MM.1S (cell line): ENCODE measurements around the gene CEP350.

Experiments
- DNase-seq: peaks from one replicate; pipeline ENCODE4 v3.0.0-alpha.2; 2015
- H2AFZ ChIP-seq: fragments of 300-600 bp; sonication (generic); 2 replicates; pipeline ENCODE4 v1.6.0; 2016; ENCODE audit warnings: antibody characterized with exemption, low read length
- H3F3A ChIP-seq: fragments of 300-600 bp; sonication (generic); 2 replicates; pipeline ENCODE4 v1.6.1; 2016; ENCODE audit warnings: mild to moderate bottlenecking, antibody characterized with exemption, low read length, moderate library complexity, mixed read lengths; ENCODE audit not compliant: insufficient read depth
- H3K27ac ChIP-seq: fragments of 300-600 bp; sonication (generic); 2 replicates; pipeline ENCODE4 v1.5.1; 2016; ENCODE audit warnings: mild to moderate bottlenecking, low read length
- H3K27me3 ChIP-seq: fragments of 300-600 bp; sonication (generic); replicated peaks from 2 replicates; pipeline ENCODE4 v1.6.0; 2016; ENCODE audit warnings: low read length; ENCODE audit not compliant: insufficient read depth
- H3K36me3 ChIP-seq: fragments of 300-600 bp; sonication (generic); replicated peaks from 2 replicates; pipeline ENCODE4 v1.6.1; 2016; ENCODE audit warnings: mild to moderate bottlenecking, low read length, mixed read lengths; ENCODE audit not compliant: insufficient read depth
- H3K4me1 ChIP-seq: fragments of 300-600 bp; sonication (generic); 2 replicates; pipeline ENCODE4 v1.6.1; 2016; ENCODE audit warnings: low read length, mixed read lengths
- H3K4me2 ChIP-seq: fragments of 300-600 bp; sonication (generic); 2 replicates; pipeline ENCODE4 v1.6.0; 2016; ENCODE audit warnings: low read depth, low read length
- H3K4me3 ChIP-seq: fragments of 300-600 bp; sonication (generic); 2 replicates; pipeline ENCODE4 v1.5.1; 2016; ENCODE audit warnings: low read length, mixed read lengths
- H3K79me2 ChIP-seq: fragments of 300-600 bp; sonication (generic); 2 replicates; pipeline ENCODE4 v1.6.1; 2016; ENCODE audit warnings: mixed run types, low read length, mixed read lengths
- H3K9ac ChIP-seq: fragments of 300-600 bp; sonication (generic); 2 replicates; pipeline ENCODE4 v1.6.1; 2016; ENCODE audit warnings: low read length, mixed read lengths
- H3K9me2 ChIP-seq: fragments of 300-600 bp; sonication (generic); replicated peaks from 2 replicates; pipeline ENCODE4 v1.6.1; 2016; ENCODE audit warnings: mild to moderate bottlenecking, low read length, mixed read lengths; ENCODE audit not compliant: insufficient read depth
- H3K9me3 ChIP-seq: fragments of 300-600 bp; sonication (generic); replicated peaks from 2 replicates; pipeline ENCODE4 v1.6.1; 2016; ENCODE audit warnings: mild to moderate bottlenecking, low read length, mixed read lengths; ENCODE audit not compliant: insufficient read depth
- H4K20me1 ChIP-seq: fragments of 300-600 bp; sonication (generic); 2 replicates; pipeline ENCODE4 v1.6.1; 2016; ENCODE audit warnings: mild to moderate bottlenecking, low read length, moderate library complexity, mixed read lengths; ENCODE audit not compliant: insufficient read depth
- CTCF ChIP-seq: fragments of 300-600 bp; sonication (generic); IDR thresholded peaks from 2 replicates; pipeline ENCODE4 v1.5.1; 2016; ENCODE audit warnings: antibody characterized with exemption, low read length, mixed read lengths
- EZH2 ChIP-seq: fragments of 300-600 bp; sonication (generic); optimal IDR thresholded peaks from 2 replicates; pipeline ENCODE3; 2017; ENCODE audit warnings: low read depth, mild to moderate bottlenecking, antibody characterized with exemption, low read length, mixed read lengths
- EZH2phosphoT487 ChIP-seq: fragments of 300-600 bp; sonication (generic); IDR thresholded peaks from 2 replicates; pipeline ENCODE4 v1.6.1; 2018; ENCODE audit warnings: antibody characterized with exemption, low read length

The CEP350 gene

GRCh38 chr1:179954493-179955286 is at the start of gene CEP350:
Gene CEP350 (plus strand): TSS chr1:179954810. CDS start chr1:179986182, 31,372 bp downstream.
- H2AFZ ChIP-seq: peak within 1 kb of the TSS; percentile 96
- peaks cover 51% of the 10 kb centered on the region for H3K79me2 ChIP-seq
- peak; percentile 100 for DNase-seq
- H3K9ac ChIP-seq: peak within 1 kb of the TSS; percentile 83
- no peaks in the 10 kb centered on the region for H3K36me3 ChIP-seq
- H3K27ac ChIP-seq: peak within 1 kb of the TSS; percentile 74
- H3K9me3 ChIP-seq: no peaks in the 10 kb centered on the region
- H4K20me1 ChIP-seq: 0 out of 2 replicates have a peak, but pooled peaks cover 7% of the 10 kb centered on the region
- H3K4me1 ChIP-seq: peaks cover 14% of the 10 kb centered on the region
- peaks cover 11% of the 10 kb centered on the region for H3F3A ChIP-seq
- TF ChIP-seq EZH2 (no peak), CTCF (no peak), EZH2phosphoT487 (no peak)
- H3K9me2 ChIP-seq: no peaks in the 10 kb centered on the region
- H3K27me3 ChIP-seq: no peaks in the 10 kb centered on the region
- H3K4me3 ChIP-seq: peak within 1 kb of the TSS; percentile 85
- peak within 1 kb of the TSS; percentile 82 for H3K4me2 ChIP-seq

- no peaks in the 10 kb centered on the region for H3K4me1 ChIP-seq
- TF ChIP-seq EZH2 (no peak), EZH2phosphoT487 (no peak), CTCF (no peak)
Observed at GRCh38 chr1:179910934-179911333, 43.7 kb upstream of the CEP350 start.

GRCh38 chr1:179911812-179912211 is 42.8 kb upstream of the CEP350 start:
- H3K79me2 ChIP-seq: no peaks in the 10 kb centered on the region
- H3K9me3 ChIP-seq: no peaks in the 10 kb centered on the region
- no peak for DNase-seq
- H3K27ac ChIP-seq: no peak overlapping the region
- H3K27me3 ChIP-seq: no peaks in the 10 kb centered on the region
- peaks cover 14% of the 10 kb centered on the region; the same call in 1 of the 2 replicates for H3K36me3 ChIP-seq
- H3K9ac ChIP-seq: no peak overlapping the region
- no peaks in the 10 kb centered on the region for H3F3A ChIP-seq
- TF ChIP-seq EZH2phosphoT487: no peak
- no peak for TF ChIP-seq CTCF
- no peak for TF ChIP-seq EZH2
- no peak overlapping the region for H3K4me2 ChIP-seq
- H3K9me2 ChIP-seq: no peaks in the 10 kb centered on the region
- no peaks in the 10 kb centered on the region for H4K20me1 ChIP-seq
- H2AFZ ChIP-seq: no peak overlapping the region
- H3K4me3 ChIP-seq: no peak overlapping the region
- H3K4me1 ChIP-seq: no peaks in the 10 kb centered on the region

More at GRCh38 chr1:179910934-179911333, 43.7 kb upstream of the CEP350 start:
- H3K27me3 ChIP-seq: no peaks in the 10 kb centered on the region
- no peak overlapping the region for H3K4me2 ChIP-seq
- H3K36me3 ChIP-seq: peaks cover 14% of the 10 kb centered on the region; the same call in 1 of the 2 replicates
- H3K27ac ChIP-seq: no peak overlapping the region
- H3F3A ChIP-seq: no peaks in the 10 kb centered on the region
- no peak for DNase-seq
- no peak overlapping the region for H2AFZ ChIP-seq
- H3K9ac ChIP-seq: no peak overlapping the region
- H3K4me3 ChIP-seq: no peak overlapping the region
- H4K20me1 ChIP-seq: no peaks in the 10 kb centered on the region
- no peaks in the 10 kb centered on the region for H3K9me2 ChIP-seq
- no peaks in the 10 kb centered on the region for H3K9me3 ChIP-seq
- H3K79me2 ChIP-seq: no peaks in the 10 kb centered on the region
